Esophagus squamous epithelium (tissue), 5 donors: Measurements from ENCODE around the gene SATB1. TPM values are rescaled to one million over a fixed set of nuclear protein-coding genes. Genes with fewer than 3 reads are reported as not detected.

Source experiments
- DNase-seq: peaks from one replicate; lab custom pipeline; 2025; lab: John Stamatoyannopoulos, UW
- H3K27ac ChIP-seq, 4 donors: fragments of 200-600 bp; sonication (generic); one replicate each; pipeline ENCODE4 v1.5.1; 2016 to 2019; ENCODE audit warnings: mild to moderate bottlenecking in 1 of 4
- H3K27me3 ChIP-seq, 4 donors: fragments of 200-600 bp; sonication (generic); 1 replicate in 3 of 4; 2 replicates in 1 of 4; pipeline versions ENCODE4 v1.5.1 to v1.6.0; 2017 to 2021; ENCODE audit warnings: antibody characterized with exemption in 1 of 4
- H3K36me3 ChIP-seq, 3 donors: fragments of 200-600 bp; sonication (generic); one replicate each; pipeline ENCODE4 v1.5.1; 2016 to 2019
- H3K4me1 ChIP-seq, 3 donors: fragments of 200-600 bp; sonication (generic); one replicate each; pipeline ENCODE4 v1.5.1; 2017 to 2019
- H3K4me3 ChIP-seq, 4 donors: fragments of 200-600 bp; sonication (generic); 1 replicate in 3 of 4; 2 replicates in 1 of 4; pipeline ENCODE4 v1.5.1; 2016 to 2019; ENCODE audit warnings: mild to moderate bottlenecking in 2 of 4, moderate library complexity in 1 of 4
- H3K9me3 ChIP-seq, 3 donors: fragments of 200-600 bp; sonication (generic); one replicate each; pipeline ENCODE4 v1.5.1; 2016 to 2019
- POLR2A ChIP-seq, 4 donors: fragments of 450-650 bp; IDR thresholded peaks; one replicate each; pipeline ENCODE4 v1.6.1; 2017; ENCODE audit warnings: antibody characterized with exemption in 4 of 4, mild to moderate bottlenecking in 4 of 4, moderate library complexity in 3 of 4
- WGBS, 2 donors: methylation state at CpG; one replicate each; pipeline ENCODE4 v1.1.5; 2018; 5-methylcytosine and 5-hydroxymethylcytosine counted together
- intact Hi-C: fragments of 100-400 bp; cut with DNase I; formaldehyde crosslinking; loops from one replicate; pipeline ENCODE4 v1.15.0; 2022
- total RNA-seq, 4 donors: library from RNA; depleted of rRNA; stranded (reverse); fragments of >200 nt; gene quantifications; one replicate each; pipeline ENCODE4 v1.1.0, GENCODE V29; 2016
- TF ChIP-seq, protein P1 (sequence below), 6 experiments: fragments of 450-650 bp in 4 of 6; fragments of 200-600 bp in 2 of 6; sonication (generic) in 2 of 6; IDR thresholded peaks; one replicate each; pipeline ENCODE4 v1.5.1; 2016 to 2019; ENCODE audit warnings: antibody characterized with exemption in 6 of 6, mild to moderate bottlenecking in 4 of 6, moderate library complexity in 4 of 6
- donor health status: DM: yes; HTN: yes; CAD: no.

Gene SATB1
- total RNA-seq, 4 donors from 2014 or later = 16.9 to 24.4 (median 20.0) TPM

GRCh38 chr3:18402239-18402799 lies 22.8 kb downstream of the SATB1 start:
- H3K36me3 ChIP-seq = no peaks in the 10 kb centered on the region
- no peaks in the 10 kb centered on the region for H3K4me1 ChIP-seq
- H3K27me3 ChIP-seq = no peaks in the 10 kb centered on the region
- TF ChIP-seq, protein P1, sequence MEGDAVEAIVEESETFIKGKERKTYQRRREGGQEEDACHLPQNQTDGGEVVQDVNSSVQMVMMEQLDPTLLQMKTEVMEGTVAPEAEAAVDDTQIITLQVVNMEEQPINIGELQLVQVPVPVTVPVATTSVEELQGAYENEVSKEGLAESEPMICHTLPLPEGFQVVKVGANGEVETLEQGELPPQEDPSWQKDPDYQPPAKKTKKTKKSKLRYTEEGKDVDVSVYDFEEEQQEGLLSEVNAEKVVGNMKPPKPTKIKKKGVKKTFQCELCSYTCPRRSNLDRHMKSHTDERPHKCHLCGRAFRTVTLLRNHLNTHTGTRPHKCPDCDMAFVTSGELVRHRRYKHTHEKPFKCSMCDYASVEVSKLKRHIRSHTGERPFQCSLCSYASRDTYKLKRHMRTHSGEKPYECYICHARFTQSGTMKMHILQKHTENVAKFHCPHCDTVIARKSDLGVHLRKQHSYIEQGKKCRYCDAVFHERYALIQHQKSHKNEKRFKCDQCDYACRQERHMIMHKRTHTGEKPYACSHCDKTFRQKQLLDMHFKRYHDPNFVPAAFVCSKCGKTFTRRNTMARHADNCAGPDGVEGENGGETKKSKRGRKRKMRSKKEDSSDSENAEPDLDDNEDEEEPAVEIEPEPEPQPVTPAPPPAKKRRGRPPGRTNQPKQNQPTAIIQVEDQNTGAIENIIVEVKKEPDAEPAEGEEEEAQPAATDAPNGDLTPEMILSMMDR (IDR thresholded peaks at IDR 0.05) = no peak
- TF ChIP-seq POLR2A (IDR thresholded peaks at IDR 0.05) = no peak
- no peak overlapping the region for H3K27ac ChIP-seq
- no peak overlapping the region for H3K4me3 ChIP-seq
- no peaks in the 10 kb centered on the region for H3K9me3 ChIP-seq
- DNase-seq = no peak
- 68 to 81% methylated on average over 3 of the region's 3 CpGs for WGBS, 2 donors
- intact Hi-C loops = no loop called here

DNA sequence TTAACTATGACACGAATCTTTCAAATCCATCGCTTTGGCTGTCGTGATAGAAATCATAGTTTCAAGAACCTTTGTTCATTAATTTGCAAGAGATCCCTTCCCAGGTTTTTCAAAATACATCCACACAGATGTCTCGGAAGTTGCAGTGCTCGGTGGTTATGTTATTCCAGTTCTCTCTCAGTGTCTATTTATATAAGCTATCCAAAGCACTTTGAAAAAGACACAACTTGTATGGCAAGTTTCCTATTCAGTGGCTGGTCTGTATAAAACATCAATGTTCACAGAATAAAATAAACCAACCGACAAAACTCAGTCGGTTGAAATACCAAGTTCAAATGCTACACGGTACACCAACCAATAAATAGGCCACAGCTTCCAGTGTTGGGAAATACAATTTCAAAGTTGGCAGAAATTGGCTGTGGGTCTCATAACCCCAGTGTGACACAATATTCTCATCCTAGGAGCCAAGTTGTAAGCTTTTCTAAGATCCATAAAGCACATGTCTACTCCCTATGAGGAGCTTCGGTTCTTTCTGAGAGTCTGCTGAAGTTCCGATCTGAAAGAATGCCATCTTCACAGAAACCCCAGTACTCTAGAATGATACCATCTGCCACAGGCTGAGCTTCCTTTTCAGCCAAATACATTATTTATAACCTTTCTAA lies 23.7 kb downstream of the SATB1 start:
- Histone ChIP-seq H3K27me3 (no peaks in the 10 kb centered on the region), H3K27ac (no peak overlapping the region), H3K4me3 (no peak overlapping the region), H3K9me3 (no peaks in the 10 kb centered on the region), H3K4me1 (no peaks in the 10 kb centered on the region), H3K36me3 (peaks cover 0 to under 1% (median 0%) of the 10 kb centered on the region in 3 donors)
- TF ChIP-seq, protein P1 (IDR thresholded peaks at IDR 0.05) = no peak
- no peak for TF ChIP-seq POLR2A (IDR thresholded peaks at IDR 0.05)
- no peak for DNase-seq
- WGBS, 2 donors = 77 to 79% methylated on average over 10 of the region's 10 CpGs
- intact Hi-C loops = no loop called here

DNA sequence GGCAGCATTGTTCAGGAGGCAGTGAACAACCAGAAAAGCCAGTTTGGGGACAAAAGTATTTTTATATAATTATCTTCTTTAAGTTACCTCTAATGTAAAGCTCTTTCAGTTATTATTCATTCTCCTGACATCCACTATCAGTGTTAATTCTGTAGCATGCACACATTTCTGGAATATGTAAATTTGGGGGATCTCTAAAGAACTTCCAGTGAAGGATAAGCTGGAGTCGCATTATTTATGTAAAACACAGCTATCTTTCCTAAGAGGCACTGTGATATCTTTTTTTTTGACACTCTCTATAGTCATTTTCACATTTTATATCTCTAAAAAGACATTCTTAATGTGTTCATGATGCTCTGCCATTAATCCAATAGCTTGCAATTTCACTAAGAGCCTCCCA lies 26.7 kb downstream of the SATB1 start:
- intact Hi-C loops = no loop called here
- H3K4me3 ChIP-seq = no peak overlapping the region
- no peaks in the 10 kb centered on the region for H3K9me3 ChIP-seq
- H3K27ac ChIP-seq = no peak overlapping the region
- H3K27me3 ChIP-seq = no peaks in the 10 kb centered on the region
- TF ChIP-seq, protein P1 (IDR thresholded peaks at IDR 0.05) = no peak
- TF ChIP-seq POLR2A (IDR thresholded peaks at IDR 0.05) = no peak
- peaks cover 0 to 28% (median 6%) of the 10 kb centered on the region in 3 donors for H3K36me3 ChIP-seq
- no peaks in the 10 kb centered on the region for H3K4me1 ChIP-seq
- 83 to 85% methylated on average over 1 of the region's 1 CpG for WGBS, 2 donors
- DNase-seq = no peak

GRCh38 chr3:18396428-18396827 lies 28.7 kb downstream of the SATB1 start:
- H3K4me3 ChIP-seq = no peak overlapping the region
- no peaks in the 10 kb centered on the region for H3K4me1 ChIP-seq
- WGBS, 2 donors = 75 to 94% methylated on average over 1 of the region's 1 CpG
- H3K9me3 ChIP-seq = no peaks in the 10 kb centered on the region
- intact Hi-C loops = no loop called here
- TF ChIP-seq, protein P1 (IDR thresholded peaks at IDR 0.05) = no peak
- no peak for TF ChIP-seq POLR2A (IDR thresholded peaks at IDR 0.05)
- H3K27ac ChIP-seq = no peak overlapping the region
- H3K27me3 ChIP-seq = no peaks in the 10 kb centered on the region
- H3K36me3 ChIP-seq = peaks cover 0 to 28% (median 6%) of the 10 kb centered on the region in 3 donors
- no peak for DNase-seq

DNA sequence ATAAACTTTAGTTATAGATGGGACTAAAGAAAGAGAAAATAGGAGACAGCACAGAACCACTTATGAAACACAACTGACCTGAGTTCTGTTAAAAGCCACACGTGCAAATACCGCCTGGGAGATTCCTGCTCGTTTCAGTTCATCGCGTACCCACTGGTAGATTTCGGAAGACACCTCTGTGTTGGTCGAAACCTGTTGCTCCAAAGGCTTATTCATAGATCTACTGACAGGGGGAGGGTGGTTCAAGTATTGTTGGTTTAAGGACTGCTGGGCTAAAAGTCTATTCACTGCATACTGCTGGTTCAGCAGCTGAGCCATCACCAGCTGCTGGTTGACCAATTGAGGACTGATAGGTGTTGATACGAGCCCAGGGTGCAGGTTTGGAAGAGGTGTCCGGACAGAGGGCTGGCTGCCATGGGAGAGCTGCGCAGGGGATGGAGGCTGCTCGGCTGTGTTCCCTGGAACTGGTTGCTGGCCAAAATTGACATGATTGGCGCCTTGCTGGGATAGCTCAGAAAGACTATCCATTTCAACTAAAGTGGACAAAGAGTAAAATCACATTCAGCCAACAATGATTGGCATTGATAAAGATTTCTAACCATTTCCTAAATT lies 30.6 kb downstream of the SATB1 start:
- no peaks in the 10 kb centered on the region for H3K27me3 ChIP-seq
- no peak overlapping the region for H3K4me3 ChIP-seq
- peaks cover 0 to 28% (median 6%) of the 10 kb centered on the region in 3 donors for H3K36me3 ChIP-seq
- WGBS, 2 donors = 90 to 93% methylated on average over 12 of the region's 12 CpGs
- H3K4me1 ChIP-seq = no peaks in the 10 kb centered on the region
- intact Hi-C loops = no loop called here
- no peak overlapping the region for H3K27ac ChIP-seq
- DNase-seq = no peak
- TF ChIP-seq, protein P1 (IDR thresholded peaks at IDR 0.05) = no peak
- no peak for TF ChIP-seq POLR2A (IDR thresholded peaks at IDR 0.05)
- H3K9me3 ChIP-seq = no peaks in the 10 kb centered on the region
